ENCODE data around the gene CHGA.

DNA sequence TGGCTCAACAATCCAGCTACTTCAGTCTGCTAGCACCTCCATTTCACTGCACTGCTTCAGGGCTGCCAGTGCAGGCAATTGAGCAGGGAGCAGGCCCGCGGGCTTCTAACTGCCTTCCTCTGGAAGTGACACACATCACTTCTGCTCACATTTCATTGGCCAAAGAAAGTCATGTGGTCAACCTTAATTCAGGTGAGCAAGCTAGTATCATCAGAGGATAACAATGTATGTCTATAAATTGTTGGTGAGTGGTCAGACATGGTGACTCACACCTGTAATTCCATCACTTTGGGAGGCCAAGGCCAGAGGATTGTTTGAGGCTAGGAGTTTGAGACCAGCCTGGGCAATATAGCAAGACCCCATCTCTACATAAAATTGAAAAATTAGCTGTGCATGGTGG lies 22.3 kb upstream of the CHGA start:
- TF ChIP-seq, protein P1, sequence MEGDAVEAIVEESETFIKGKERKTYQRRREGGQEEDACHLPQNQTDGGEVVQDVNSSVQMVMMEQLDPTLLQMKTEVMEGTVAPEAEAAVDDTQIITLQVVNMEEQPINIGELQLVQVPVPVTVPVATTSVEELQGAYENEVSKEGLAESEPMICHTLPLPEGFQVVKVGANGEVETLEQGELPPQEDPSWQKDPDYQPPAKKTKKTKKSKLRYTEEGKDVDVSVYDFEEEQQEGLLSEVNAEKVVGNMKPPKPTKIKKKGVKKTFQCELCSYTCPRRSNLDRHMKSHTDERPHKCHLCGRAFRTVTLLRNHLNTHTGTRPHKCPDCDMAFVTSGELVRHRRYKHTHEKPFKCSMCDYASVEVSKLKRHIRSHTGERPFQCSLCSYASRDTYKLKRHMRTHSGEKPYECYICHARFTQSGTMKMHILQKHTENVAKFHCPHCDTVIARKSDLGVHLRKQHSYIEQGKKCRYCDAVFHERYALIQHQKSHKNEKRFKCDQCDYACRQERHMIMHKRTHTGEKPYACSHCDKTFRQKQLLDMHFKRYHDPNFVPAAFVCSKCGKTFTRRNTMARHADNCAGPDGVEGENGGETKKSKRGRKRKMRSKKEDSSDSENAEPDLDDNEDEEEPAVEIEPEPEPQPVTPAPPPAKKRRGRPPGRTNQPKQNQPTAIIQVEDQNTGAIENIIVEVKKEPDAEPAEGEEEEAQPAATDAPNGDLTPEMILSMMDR (IDR thresholded peaks at IDR 0.05), result no peak
- TF ChIP-seq POLR2A (IDR thresholded peaks at IDR 0.05), result no peak

All from Peyer's patch (tissue), 4 donors.